H1 (cell line): ENCODE results near the gene ALK. TPM values are rescaled to one million over a fixed set of nuclear protein-coding genes. Genes with fewer than 3 reads are reported as not detected.

Experiments
- CTCF ChIA-PET: fragments of 300-600 bp; sonication (Branson Sonifier 250); formaldehyde crosslinking; loops from one replicate; lab custom pipeline; 2021; ENCODE audit not compliant: partially characterized antibody; lab: Charles Lee
- POLR2A ChIA-PET: fragments of 300-600 bp; sonication (Branson Sonifier 250); formaldehyde crosslinking; loops from one replicate; lab custom pipeline; 2021; ENCODE audit warnings: inconsistent platforms; ENCODE audit not compliant: partially characterized antibody; lab: Charles Lee
- DNase-seq, 2 experiments: peaks; one replicate each; pipeline versions ENCODE4 v3.0.0 to v3.0.0-alpha.2; 2010 to 2022; ENCODE audit warnings: low spot score in 2 of 2, low read depth in 1 of 2, mixed read lengths in 1 of 2
- FAIRE-seq: peaks from 2 replicates; lab custom pipeline; 2011; peaks lifted over from hg19 to GRCh38; lab: Jason Lieb, UNC
- H2AFZ ChIP-seq: 2 replicates; pipeline ENCODE4 v1.8.1; 2012; ENCODE audit warnings: low read length, inconsistent platforms
- H2AK5ac ChIP-seq: 2 replicates; pipeline ENCODE4 v1.6.1; 2013; ENCODE audit warnings: low read depth, low read length
- H2BK120ac ChIP-seq: replicated peaks from 2 replicates; pipeline ENCODE3; 2013; ENCODE audit warnings: low read depth, low read length, inconsistent platforms
- H2BK12ac ChIP-seq: 2 replicates; pipeline ENCODE4 v1.6.1; 2013; ENCODE audit warnings: low read depth, low read length
- H2BK15ac ChIP-seq: 2 replicates; pipeline ENCODE4 v1.6.1; 2013; ENCODE audit warnings: low read length
- H2BK20ac ChIP-seq: 2 replicates; pipeline ENCODE4 v1.6.1; 2013; ENCODE audit warnings: low read length
- H2BK5ac ChIP-seq: 2 replicates; pipeline ENCODE4 v1.6.1; 2013; ENCODE audit warnings: low read depth, low read length
- H3K14ac ChIP-seq: 2 replicates; pipeline ENCODE4 v1.6.1; 2013; ENCODE audit warnings: inconsistent platforms; ENCODE audit not compliant: insufficient read length
- H3K18ac ChIP-seq: 2 replicates; pipeline ENCODE4 v1.6.1; 2013; ENCODE audit warnings: low read length; ENCODE audit errors: extremely low read depth
- H3K23ac ChIP-seq: 2 replicates; pipeline ENCODE4 v1.6.1; 2013; ENCODE audit warnings: inconsistent platforms; ENCODE audit not compliant: insufficient read length
- H3K23me2 ChIP-seq: 2 replicates; pipeline ENCODE4 v1.6.1; 2013; ENCODE audit warnings: low read depth, low read length
- H3K27ac ChIP-seq: 2 replicates; pipeline ENCODE4 v1.6.1; 2011; ENCODE audit warnings: low read depth, low read length, inconsistent platforms
- H3K27me3 ChIP-seq, 4 experiments: replicated peaks in 1 of 4; 1 replicate in 1 of 4; 2 replicates in 3 of 4; pipeline versions ENCODE4 v1.6.1 to v1.8.1; 2011 to 2013; ENCODE audit warnings: low read length in 3 of 4, mild to moderate bottlenecking in 3 of 4, inconsistent platforms in 2 of 4, mixed read lengths in 2 of 4, moderate library complexity in 1 of 4; ENCODE audit not compliant: control insufficient read depth in 3 of 4, insufficient read depth in 3 of 4; ENCODE audit errors: extremely low read depth in 1 of 4
- H3K36me3 ChIP-seq, 4 experiments: 2 replicates each; pipeline versions ENCODE4 v1.6.1 to v1.8.1; 2011 to 2013; ENCODE audit warnings: mild to moderate bottlenecking in 4 of 4, low read length in 3 of 4, moderate library complexity in 2 of 4, control low read depth in 1 of 4, inconsistent platforms in 1 of 4; ENCODE audit not compliant: insufficient read depth in 4 of 4, control insufficient read depth in 2 of 4
- H3K4ac ChIP-seq: replicated peaks from 2 replicates; pipeline ENCODE3; 2013; ENCODE audit warnings: low read length, low read depth, mixed read lengths, inconsistent platforms; ENCODE audit not compliant: insufficient read length
- H3K4me1 ChIP-seq, 4 experiments: replicated peaks in 1 of 4; 1 replicate in 1 of 4; 2 replicates in 3 of 4; pipeline versions ENCODE4 v1.6.1 to v1.8.1; 2011 to 2013; ENCODE audit warnings: low read length in 3 of 4, inconsistent platforms in 2 of 4, mixed read lengths in 1 of 4; ENCODE audit not compliant: insufficient read depth in 4 of 4, control insufficient read depth in 3 of 4
- H3K4me2 ChIP-seq, 2 experiments: 2 replicates each; pipeline versions ENCODE4 v1.6.1 to v1.8.1; 2011 to 2013; ENCODE audit warnings: low read depth in 2 of 2, low read length in 2 of 2, control low read depth in 1 of 2, inconsistent platforms in 1 of 2, mild to moderate bottlenecking in 1 of 2; ENCODE audit not compliant: insufficient read depth in 1 of 2
- H3K4me3 ChIP-seq, 4 experiments: fragments of 200-600, 300-600 bp in 1 of 4; sonication (generic), shearing (Covaris generic), sonication (Bioruptor Twin) in 1 of 4; 2 replicates each; pipeline versions ENCODE4 v1.5.1 to v1.8.1; 2011 to 2016; ENCODE audit warnings: low read length in 4 of 4, low read depth in 3 of 4, control low read depth in 2 of 4, inconsistent platforms in 2 of 4, mild to moderate bottlenecking in 2 of 4, mixed read lengths in 1 of 4, moderate library complexity in 1 of 4; ENCODE audit not compliant: insufficient read depth in 2 of 4; ENCODE audit errors: extremely low read depth in 1 of 4
- H3K56ac ChIP-seq: replicated peaks from 2 replicates; pipeline ENCODE3; 2013; ENCODE audit warnings: low read depth, mild to moderate bottlenecking, mixed read lengths, low read length, inconsistent platforms; ENCODE audit not compliant: insufficient read length
- H3K79me1 ChIP-seq: 2 replicates; pipeline ENCODE4 v1.6.1; 2013; ENCODE audit warnings: low read depth, low read length, control low read depth
- H3K79me2 ChIP-seq, 2 experiments: 2 replicates each; pipeline versions ENCODE4 v1.6.1 to v1.8.1; 2012 to 2013; ENCODE audit warnings: low read length in 2 of 2, mild to moderate bottlenecking in 2 of 2, inconsistent platforms in 1 of 2; ENCODE audit not compliant: insufficient read depth in 2 of 2, control insufficient read depth in 1 of 2
- H3K9ac ChIP-seq, 4 experiments: replicated peaks in 1 of 4; 1 replicate in 1 of 4; 2 replicates in 3 of 4; pipeline versions ENCODE4 v1.6.1 to v1.8.1; 2011 to 2013; ENCODE audit warnings: low read depth in 3 of 4, low read length in 3 of 4, control low read depth in 2 of 4, mild to moderate bottlenecking in 2 of 4, moderate library complexity in 2 of 4, inconsistent platforms in 1 of 4; ENCODE audit errors: extremely low read depth in 1 of 4
- H3K9me3 ChIP-seq, 2 experiments: 2 replicates each; pipeline versions ENCODE4 v1.6.1 to v1.8.1; 2012 to 2013; ENCODE audit warnings: mild to moderate bottlenecking in 2 of 2, moderate library complexity in 2 of 2, control low read depth in 1 of 2, inconsistent platforms in 1 of 2, low read depth in 1 of 2, low read length in 1 of 2, mixed read lengths in 1 of 2; ENCODE audit not compliant: insufficient read depth in 2 of 2
- H4K20me1 ChIP-seq, 2 experiments: replicated peaks in 1 of 2; 2 replicates each; pipeline versions ENCODE3 to v1.8.1; 2011 to 2013; ENCODE audit warnings: inconsistent platforms in 2 of 2, low read length in 2 of 2, mild to moderate bottlenecking in 1 of 2; ENCODE audit not compliant: insufficient read depth in 2 of 2, control insufficient read depth in 1 of 2
- H4K5ac ChIP-seq: 2 replicates; pipeline ENCODE4 v1.6.1; 2013; ENCODE audit warnings: low read length, low read depth, mixed read lengths, inconsistent platforms; ENCODE audit not compliant: insufficient read length
- H4K8ac ChIP-seq: 2 replicates; pipeline ENCODE4 v1.8.0; 2013; ENCODE audit warnings: mild to moderate bottlenecking, moderate library complexity, low read length, inconsistent platforms; ENCODE audit not compliant: insufficient read depth; ENCODE audit errors: extremely low read depth
- H4K91ac ChIP-seq: replicated peaks from 2 replicates; pipeline ENCODE3; 2013; ENCODE audit warnings: low read length, mixed read lengths, inconsistent platforms; ENCODE audit not compliant: insufficient read length
- CBX8 ChIP-seq: fragments of 300-800, 300-1000 bp; sonication (generic); IDR thresholded peaks from 2 replicates; pipeline ENCODE4 v1.7.1; 2016; ENCODE audit warnings: low read depth, low read length, borderline replicate concordance
- MAFK ChIP-seq: IDR thresholded peaks from 2 replicates; pipeline ENCODE4 v1.6.1; 2012; ENCODE audit warnings: low read depth, mild to moderate bottlenecking, improper control_type of control experiment, low read length
- WGBS, 2 experiments: shearing (Covaris generic) in 1 of 2; methylation state at CpG; one replicate each; pipeline versions ENCODE4 v1.1.6 to v1.1.7; 2013 to 2015; ENCODE audit warnings: low lambda C conversion rate in 2 of 2, mixed read lengths in 2 of 2, inconsistent platforms in 1 of 2, low coverage in 1 of 2, missing lambda C conversion rate in 1 of 2; ENCODE audit not compliant: insufficient replicate concordance in 2 of 2, insufficient coverage in 1 of 2, insufficient read length in 1 of 2; ENCODE audit errors: extremely low coverage in 1 of 2, missing lambda C conversion rate in 1 of 2; 5-methylcytosine and 5-hydroxymethylcytosine counted together
- polyA plus RNA-seq, 7 experiments: library from polyadenylated mRNA; depleted of rRNA in 3 of 7; stranded (reverse) in 5 of 7; unstranded in 2 of 7; fragments of >200 nt in 5 of 7; fragments of 200-250 nt in 2 of 7; gene quantifications; 1 replicate in 5 of 7; 2 replicates in 1 of 7; 4 replicates in 1 of 7; pipeline versions ENCODE4 v1.2.1 to v1.2.3, GENCODE V29; 2011 to 2013; ENCODE audit warnings: missing spikeins in 2 of 7, mixed read lengths in 2 of 7
- total RNA-seq: library from RNA; stranded (reverse); fragmentation: NEBNext Ultra II Directional; extraction: Animal tissue kit (Norgen Biotek cat#: 25700); gene quantifications from 2 replicates; pipeline ENCODE4 v1.2.1, GENCODE V29; 2021

The ALK gene
- total and polyA plus RNA-seq, 2 of the 8 experiments (the other 6 are each of a cell fraction or from before 2014, with no cell fraction given) = 0.02 to 0.09 TPM

DNA sequence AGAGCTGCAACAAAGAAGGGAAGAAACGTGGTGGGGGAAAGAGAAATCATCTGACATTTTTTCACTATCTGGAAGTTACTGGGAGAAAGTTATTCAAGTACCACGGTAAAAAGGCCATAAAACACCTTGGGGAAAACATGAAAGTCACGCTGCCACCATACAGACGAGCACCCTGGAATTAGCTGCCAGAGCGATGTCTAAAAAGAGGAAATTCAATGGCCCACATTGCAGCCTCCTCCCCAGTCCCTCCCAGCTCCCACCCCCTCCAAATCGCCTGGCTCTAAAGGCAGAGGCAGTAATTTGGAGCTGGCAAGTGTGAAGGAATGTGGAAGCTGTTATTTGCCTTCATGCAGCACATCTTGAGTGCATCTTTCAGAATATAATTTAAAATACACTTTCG lies 192.0 kb downstream of the ALK start:
- no peaks in the 10 kb centered on the region; a peak in 1 of 7 replicates for H3K27me3 ChIP-seq
- H3K4me2 ChIP-seq = no peak overlapping the region
- H4K20me1 ChIP-seq = no peaks in the 10 kb centered on the region
- H2BK5ac ChIP-seq = no peak overlapping the region
- WGBS, 2 experiments = 88% methylated on average over 7 of the region's 7 CpGs; no CpG with 5 or more reads in 1 of the 2 experiments
- no peak overlapping the region for H3K56ac ChIP-seq
- no peaks in the 10 kb centered on the region for H3K23me2 ChIP-seq
- H3K36me3 ChIP-seq = no peaks in the 10 kb centered on the region
- H3K79me2 ChIP-seq = no peaks in the 10 kb centered on the region
- H3K18ac ChIP-seq = no peak overlapping the region
- H4K8ac ChIP-seq = no peak overlapping the region
- no peak for DNase-seq
- no peak overlapping the region for H2BK120ac ChIP-seq
- H3K27ac ChIP-seq = no peak overlapping the region
- H2AFZ ChIP-seq = no peak overlapping the region
- H2BK15ac ChIP-seq = no peak overlapping the region
- no peak overlapping the region for H3K23ac ChIP-seq
- no peak overlapping the region for H2BK12ac ChIP-seq
- H2AK5ac ChIP-seq = no peak overlapping the region
- no peak overlapping the region for H3K9ac ChIP-seq
- no peak for TF ChIP-seq MAFK
- no peak for TF ChIP-seq CBX8
- no peaks in the 10 kb centered on the region for H3K79me1 ChIP-seq
- no peak for FAIRE-seq
- no peaks in the 10 kb centered on the region for H3K9me3 ChIP-seq
- CTCF ChIA-PET = interaction anchor here (0.7 kb wide), 1 partner anchor 9 kb away, joined by 3 read pairs; no protein-coding TSS in a partner anchor
- POLR2A ChIA-PET = no interaction called here
- H4K5ac ChIP-seq = no peak overlapping the region
- H4K91ac ChIP-seq = no peak overlapping the region
- no peak overlapping the region for H3K14ac ChIP-seq
- no peak overlapping the region for H3K4me3 ChIP-seq
- H3K4ac ChIP-seq = no peak overlapping the region
- H2BK20ac ChIP-seq = no peak overlapping the region
- H3K4me1 ChIP-seq = peaks cover 0 to 2% (median 0%) of the 10 kb centered on the region in 4 experiments; a peak in 2 of 7 replicates
